Erythroblast (primary cell): ENCODE measurements around the gene CST7.

Source experiments
- GATA1 ChIP-seq: IDR thresholded peaks from 2 replicates; pipeline ENCODE4 v1.6.1; 2011; ENCODE audit warnings: low read depth, mild to moderate bottlenecking, control low read depth, low read length, moderate library complexity
- POLR2A ChIP-seq: IDR thresholded peaks from 2 replicates; pipeline ENCODE4 v1.6.1; 2011; ENCODE audit warnings: mild to moderate bottlenecking, low read length

DNA sequence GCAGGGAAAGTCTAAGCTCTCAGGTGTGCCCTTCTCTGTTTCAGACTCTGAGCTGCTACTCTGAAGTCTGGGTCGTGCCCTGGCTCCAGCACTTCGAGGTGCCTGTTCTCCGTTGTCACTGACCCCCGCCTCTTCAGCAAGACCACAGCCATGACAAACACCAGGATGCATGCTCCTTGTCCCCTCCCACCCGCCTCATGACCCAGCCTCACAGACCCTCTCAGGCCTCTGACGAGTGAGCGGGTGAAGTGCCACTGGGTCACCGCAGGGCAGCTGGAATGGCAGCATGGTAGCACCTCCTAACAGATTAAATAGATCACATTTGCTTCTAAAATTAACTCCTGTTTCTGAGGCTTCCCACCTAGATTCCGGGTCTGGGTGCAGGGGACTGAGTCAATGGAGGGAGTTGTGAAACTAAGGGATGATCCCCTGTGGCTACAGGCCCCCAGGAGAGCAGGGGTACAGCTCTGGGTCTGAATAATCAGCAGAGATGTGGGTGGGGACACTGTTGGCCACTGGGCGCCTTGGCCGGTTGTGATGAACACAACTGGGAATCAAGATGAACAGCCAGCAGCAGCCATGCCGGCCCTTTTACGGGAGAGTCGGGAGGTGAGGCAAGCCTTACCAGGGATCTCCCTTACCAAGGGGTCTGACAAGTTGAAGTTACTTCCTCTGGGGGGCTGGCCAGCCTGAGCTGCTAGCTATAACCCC lies 10.7 kb downstream of the CST7 start:
- TF ChIP-seq POLR2A (no peak), GATA1 (no peak)
